Measurements from ENCODE around the gene E2F2.

E2F2 gene, protein sequence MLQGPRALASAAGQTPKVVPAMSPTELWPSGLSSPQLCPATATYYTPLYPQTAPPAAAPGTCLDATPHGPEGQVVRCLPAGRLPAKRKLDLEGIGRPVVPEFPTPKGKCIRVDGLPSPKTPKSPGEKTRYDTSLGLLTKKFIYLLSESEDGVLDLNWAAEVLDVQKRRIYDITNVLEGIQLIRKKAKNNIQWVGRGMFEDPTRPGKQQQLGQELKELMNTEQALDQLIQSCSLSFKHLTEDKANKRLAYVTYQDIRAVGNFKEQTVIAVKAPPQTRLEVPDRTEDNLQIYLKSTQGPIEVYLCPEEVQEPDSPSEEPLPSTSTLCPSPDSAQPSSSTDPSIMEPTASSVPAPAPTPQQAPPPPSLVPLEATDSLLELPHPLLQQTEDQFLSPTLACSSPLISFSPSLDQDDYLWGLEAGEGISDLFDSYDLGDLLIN

DNA sequence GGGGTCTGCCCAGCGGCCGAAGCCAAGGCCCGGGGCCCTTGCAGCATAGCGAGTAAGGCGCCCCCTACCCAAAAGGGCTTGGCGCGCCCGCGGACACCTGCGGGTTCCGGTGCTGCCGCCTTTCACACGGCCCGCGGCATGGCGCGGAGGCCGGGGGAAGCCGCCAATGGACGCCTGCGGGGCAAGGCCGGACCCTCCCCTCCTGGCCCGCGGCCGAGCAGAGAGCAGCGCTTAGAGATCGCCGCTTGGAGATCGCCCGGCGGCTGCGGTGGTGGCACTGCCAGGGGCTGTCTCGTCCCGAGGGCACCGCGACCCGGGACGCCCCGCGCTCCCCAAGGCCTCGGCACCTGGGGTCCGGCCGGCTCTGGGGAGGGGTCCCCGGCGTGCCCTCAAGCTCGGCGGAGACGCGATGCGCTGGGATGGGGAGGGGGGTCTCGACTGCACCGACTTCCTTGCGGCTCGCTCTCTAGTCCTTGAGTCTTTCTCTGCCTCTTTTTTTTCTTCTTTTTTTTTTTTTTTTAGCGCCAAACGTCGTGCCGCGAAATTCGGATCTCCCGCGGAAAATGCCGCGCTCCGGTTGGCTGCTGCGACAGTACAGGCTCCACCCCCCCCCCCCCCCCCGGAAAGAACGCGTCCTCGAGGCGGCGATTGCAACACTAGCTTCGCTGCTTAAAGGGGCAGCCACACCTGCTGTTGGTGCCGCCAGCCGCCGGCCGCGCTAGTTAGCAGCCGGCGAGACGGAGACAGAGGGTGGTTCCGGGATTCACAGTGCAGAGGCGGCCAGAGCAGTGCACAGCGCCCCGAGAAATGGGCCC is at the start of gene E2F2:
E2F2 (minus strand) TSS at position 487 of the 815 bp plus-strand sequence; CDS start at position 47, 440 bp downstream.
- peak; percentile 95 for DNase-seq (ENCODE audit: low spot score)

DNA sequence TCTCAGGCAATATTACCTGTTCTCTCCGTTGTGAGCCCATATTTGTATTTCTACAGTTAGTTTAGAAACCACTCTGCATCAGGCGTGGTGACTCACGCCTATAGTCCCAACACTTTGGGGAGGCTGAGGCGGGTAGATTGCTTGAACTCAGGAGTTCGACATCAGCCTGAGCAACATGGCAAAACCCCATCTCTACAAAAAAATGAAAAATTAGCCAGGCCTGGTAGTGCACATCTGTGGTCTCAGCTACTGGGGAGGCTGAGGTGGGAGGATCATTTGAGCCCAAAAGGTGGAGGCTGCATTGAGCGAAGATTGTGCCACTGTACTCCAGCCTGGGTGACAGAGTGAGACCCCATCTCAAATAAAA is 47.9 kb upstream of the E2F2 start:
- no peak for DNase-seq (ENCODE audit: low spot score)

DNA sequence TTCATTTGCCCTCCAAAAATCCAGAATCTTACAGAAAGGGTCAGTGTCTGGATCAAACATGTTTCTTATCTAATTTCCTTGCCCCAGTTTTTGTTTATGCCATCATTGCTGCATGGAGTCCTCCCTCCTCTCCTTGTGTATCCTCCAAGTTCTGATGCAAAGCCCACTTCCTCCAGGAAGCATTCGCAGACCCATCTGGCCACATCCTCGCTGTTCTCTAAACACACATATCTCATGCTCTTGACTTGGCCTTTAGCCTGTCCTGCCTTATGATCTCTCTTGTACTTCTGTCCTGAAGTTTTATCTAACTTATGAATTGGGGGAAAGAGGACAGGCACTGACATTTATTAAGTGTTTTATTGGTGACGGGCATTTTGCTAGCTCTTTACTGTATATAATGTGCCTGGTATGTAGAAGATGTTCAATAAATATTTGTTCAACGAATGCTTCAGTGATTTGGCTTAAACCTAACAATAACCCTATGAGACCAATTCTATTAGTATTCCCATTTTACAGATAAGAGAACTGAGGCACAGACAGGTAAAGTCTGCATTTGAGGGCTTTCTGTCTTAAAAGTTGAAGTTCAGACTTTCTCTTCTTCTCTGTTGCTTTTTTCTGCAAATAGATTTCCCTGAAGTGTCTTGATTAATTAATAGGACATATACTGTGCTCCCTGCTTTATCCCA is 47.4 kb upstream of the E2F2 start:
- no peak for DNase-seq (ENCODE audit: low spot score)

DNA sequence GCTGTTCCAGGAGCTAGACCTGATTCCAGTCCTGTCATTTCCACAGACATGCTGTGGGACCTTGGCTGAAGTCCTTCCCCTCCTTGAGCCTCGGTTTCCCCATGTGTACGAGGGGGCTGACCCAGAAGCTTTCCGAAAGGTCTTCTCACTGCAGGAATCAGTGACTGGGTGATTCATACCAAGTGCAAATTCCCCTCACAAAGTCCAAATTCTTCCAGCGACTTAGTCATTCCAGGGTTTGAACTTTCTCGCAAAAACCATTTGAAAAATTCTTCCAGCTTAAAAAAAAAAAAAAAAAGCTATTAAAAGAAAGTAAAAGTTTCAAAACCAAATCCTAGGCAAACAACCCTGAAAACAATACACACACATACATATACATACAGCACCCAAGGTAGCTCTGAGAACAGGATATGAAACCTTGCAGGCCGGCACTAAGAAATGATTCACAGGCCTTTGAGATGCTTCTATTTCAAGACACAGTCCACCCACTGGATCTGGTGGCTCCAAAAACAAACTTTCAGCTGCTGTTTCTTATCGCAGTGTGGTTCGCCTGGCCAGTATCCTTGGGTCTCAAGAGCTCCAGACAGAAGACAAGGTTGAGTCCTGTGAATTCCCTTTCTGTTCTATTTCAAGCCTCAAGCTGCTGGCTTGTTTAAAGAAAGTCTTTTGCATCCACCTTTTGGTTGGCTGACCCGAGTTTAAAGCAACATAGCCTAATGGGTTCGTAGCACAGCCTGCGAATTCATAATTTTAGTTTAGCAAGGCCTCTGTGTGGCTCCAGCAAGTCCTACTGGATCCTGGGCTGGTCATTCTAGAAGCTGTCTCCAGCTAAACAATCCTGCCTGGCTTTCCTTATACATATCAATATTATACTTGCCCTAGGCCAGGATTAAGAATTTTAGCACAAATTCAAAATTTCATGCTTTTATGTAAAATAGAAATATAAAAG is 46.3 kb upstream of the E2F2 start:
- peak; percentile 45 for DNase-seq (ENCODE audit: low spot score)

DNA sequence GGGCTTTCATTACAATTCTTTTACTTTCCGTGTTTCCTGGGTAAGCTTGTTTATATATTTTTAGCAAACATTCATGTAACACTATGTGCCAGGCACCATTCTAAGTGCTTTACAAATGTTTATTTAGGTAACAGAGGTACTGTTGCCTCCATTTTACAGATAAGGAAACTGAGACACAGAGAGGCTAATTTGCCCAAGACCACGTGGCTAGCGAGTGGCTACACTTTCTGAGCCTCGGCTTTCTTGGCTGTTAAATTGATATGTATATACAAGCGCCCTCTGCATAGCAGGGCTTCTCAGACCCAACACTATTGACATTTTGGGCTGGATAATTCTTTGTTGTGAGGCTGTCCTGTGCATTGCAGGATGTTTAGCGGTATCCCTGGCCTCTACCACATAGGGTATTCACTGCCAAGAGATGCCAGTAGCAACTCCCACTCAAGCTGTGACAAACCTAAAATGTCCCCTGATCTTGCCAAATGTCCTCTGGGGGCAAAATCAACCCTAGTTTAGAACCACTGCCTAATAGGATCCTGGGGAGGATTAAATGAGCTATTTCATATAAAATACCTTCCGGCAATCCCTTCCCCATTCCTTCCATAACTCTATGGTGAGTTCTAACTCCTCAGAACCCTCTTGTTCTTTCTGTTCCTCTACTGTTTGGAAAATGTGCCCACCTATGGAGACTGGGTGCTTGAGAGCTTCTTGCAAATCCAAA is 45.5 kb upstream of the E2F2 start:
- DNase-seq (ENCODE audit: low spot score), result no peak

DNA sequence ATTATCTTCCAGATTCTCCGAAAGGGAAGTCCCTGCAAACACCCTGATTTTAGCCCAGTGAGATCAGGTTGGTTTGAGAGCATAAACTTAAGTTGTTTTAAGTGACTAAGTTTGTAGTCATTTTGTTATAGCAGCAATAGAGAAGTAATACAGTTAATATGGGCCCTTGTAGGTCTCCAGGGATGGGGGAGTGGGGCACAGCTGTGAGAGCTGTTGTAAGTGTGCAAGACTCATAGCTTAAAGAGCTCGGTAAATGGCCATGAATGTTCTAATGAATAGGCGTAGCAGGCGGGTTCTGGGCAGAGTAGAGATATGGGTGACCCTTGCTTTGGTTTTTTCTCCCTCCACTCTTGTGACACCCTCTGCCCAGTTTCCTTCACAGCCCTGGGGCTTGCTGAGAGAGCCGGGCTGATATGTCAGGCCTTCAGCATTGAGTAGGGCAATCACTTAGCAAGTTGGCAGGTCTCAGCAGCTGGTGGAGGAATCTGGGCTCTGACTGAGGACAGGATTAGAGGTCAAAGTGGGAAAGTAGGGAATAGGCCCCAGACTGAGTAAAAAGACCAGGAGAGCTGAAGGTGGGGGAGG is 44.3 kb upstream of the E2F2 start:
- no peak for DNase-seq (ENCODE audit: low spot score)

DNA sequence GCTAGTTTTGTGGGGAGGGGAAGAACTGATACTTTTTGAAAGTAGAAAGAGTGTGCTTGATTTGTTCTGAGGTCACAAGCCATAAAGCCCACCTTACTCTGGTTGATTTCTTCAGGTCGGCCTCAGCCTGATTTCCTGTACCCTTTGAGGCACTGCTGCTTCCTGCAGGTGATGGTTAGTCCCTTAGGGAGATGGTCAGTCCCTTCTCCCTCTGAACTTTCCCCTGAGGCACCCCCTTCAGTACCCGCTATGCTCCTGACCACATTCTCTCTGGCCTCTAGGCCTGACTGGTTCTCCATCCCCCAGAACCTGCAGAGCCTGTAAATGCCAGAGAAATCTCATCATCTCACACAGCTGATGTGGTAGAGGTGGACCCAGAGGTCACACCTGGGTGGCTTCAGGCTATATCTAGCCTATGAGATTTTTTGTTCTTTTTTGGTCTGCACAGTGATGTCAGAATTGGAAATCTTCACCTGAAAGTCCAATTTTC is 43.3 kb upstream of the E2F2 start:
- no peak for DNase-seq (ENCODE audit: low spot score)

DNA sequence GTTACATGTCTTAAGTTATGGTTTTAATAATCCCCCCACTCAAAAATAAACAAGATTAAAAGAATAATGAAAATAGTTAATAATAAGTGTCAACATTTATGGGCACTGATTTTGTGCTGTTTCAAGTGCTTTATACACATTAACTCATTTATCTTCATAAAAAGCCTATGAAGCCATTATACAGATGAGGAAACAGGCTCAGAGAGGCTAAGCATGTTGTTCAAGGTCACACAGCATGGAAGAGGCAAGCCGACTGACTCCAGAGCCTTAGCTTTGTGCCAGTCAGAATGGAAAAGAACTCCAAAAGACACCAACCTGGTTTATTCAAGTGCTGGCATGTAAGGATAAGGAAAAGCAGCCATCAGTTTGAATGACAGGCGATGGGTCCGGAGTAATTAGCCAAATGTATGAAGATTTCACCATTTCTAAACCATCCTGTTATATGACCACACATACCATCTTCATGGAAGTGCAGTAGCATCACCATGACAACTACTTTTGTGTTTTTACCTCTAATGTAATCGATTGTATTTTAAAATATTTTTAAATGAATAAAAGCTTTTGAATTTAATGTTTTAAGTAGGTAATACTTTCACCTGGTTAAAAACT is 42.6 kb upstream of the E2F2 start:
- no peak for DNase-seq (ENCODE audit: low spot score)

DNA sequence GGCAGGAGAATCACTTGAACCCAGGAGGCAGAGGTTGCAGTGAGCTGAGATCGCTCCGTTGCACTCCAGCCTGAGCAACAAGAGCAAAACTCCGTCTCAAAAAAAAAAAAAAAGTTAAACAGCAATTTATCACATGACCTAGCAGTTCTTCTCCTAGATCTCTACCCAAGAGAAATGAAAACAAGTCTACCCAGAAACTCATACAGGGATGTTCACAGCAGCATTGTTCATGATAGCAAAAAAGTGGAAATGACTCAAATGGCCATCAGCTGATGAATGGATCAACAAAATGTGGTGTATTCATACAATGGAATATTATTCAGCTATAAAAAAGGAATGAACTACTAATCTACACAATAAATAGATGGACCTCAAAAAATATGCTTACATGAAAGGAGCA is 40.4 kb upstream of the E2F2 start:
- DNase-seq (ENCODE audit: low spot score), result no peak

DNA sequence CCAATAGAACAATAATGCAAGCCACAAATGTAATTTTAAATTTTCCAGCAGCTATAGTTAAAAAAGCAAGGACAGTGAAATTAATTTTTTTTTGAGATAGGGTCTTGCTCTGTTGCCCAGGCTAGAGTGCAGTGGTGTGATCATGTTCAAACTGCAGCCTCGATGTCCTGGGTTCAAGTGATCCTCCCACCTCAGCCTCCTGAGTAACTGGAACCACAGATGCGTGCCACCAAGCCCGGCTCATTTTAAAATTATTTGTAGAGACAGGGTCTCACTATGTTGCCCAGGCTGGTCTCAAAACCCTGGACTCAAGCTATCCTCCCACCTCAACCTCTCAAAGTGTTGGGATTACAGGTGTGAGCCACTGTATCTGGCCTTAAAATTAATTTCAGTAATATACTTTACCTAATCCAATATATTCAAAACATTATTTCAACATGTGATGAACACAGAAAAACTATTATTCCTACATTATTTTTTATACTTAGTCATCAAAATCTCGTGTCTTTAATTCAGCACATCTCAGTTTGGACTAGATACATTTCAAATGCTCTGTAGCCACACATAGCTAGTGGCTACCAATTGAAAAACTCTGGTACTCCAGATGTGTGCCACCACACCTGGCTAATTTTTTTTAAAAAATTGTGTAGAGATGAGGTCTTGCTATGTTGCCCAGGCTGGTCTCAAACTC is 39.1 kb upstream of the E2F2 start:
- no peak for DNase-seq (ENCODE audit: low spot score)

DNA sequence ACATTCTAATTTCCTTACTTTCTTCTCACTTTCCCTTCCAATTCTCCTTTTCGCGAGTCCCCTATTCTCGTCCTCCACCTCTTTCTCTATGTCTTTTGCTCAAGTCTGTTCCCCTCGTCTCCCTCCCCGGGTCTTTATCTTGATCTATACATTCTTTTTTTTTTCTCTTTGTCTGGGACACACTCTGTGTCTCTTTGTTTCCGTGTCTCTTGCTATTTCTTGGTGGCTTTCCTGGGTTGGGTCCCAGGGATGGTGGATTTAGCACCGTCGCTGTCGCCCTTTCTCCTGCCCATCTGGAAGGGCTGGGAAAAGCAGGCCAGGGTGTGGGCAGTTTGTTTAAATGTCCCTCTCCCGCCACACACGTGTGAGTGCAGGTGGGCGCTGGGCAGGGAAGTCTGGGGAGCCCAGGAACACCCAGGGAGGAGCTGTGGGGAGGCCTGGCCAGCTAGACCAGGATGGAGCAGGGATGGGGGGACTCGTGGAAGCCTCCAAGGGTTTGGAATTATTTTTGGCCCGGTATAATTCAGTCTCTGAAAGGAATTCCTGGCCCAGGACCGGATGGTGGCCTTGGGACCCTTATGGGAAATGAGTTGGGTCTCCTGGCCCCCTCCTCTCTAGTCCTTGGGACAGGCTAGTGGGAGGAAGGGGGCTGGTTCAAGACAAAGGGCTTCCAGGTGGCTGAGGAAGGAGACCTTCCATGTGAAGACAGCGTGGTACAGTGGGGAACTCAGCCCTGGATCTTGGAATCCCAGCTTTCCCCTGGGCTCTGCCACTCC is 37.8 kb upstream of the E2F2 start:
- DNase-seq (ENCODE audit: low spot score), result no peak

DNA sequence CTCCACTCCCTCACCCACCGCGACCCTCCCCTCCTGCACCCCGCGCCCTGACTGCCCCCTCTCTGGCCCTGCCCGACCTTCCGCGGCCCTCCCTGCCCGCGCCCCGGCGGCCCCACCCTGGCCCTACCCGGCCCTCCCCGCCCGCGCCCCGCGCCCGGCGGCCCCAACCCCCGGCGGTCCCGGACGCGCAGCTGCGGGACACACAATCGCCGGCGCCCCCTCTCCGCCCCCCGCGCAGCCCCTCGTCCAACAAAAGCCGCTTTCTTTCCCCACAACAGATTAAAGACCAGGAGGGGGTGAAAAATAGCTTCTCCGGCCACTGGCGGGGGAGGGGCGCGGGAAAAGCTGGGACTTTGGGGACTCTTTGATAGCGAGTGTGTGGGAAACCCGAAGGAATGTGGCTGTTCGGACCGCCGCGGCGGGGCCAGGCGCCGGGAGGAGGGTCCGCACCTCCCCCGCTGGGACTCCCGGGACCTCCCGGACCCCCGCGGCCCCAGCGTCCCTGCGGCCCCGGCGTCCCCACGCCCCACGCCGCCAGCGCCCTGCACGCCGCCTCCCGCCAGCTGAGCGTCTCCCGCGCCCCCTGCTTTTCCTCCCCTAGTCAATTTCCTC is 37.1 kb upstream of the E2F2 start:
- DNase-seq (ENCODE audit: low spot score), result no peak

DNA sequence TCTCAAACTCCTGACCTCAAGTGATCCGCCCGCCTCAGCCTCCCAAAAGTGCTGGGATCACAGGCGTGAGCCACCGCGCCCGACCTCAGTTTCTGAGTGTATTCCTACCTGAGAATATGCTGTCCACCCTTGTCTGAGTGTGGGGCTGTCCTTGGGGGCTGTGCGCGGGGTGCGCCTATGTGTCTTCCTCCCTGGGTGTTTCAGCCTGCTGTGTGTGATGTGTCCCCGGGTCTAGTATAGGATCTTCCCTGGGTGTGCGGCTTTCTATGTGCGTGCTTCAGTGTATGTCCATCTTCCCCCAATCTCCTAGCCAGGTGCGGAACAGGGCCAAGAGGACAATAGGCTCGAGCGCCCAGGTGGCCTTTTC is 36.6 kb upstream of the E2F2 start:
- no peak for DNase-seq (ENCODE audit: low spot score)

DNA sequence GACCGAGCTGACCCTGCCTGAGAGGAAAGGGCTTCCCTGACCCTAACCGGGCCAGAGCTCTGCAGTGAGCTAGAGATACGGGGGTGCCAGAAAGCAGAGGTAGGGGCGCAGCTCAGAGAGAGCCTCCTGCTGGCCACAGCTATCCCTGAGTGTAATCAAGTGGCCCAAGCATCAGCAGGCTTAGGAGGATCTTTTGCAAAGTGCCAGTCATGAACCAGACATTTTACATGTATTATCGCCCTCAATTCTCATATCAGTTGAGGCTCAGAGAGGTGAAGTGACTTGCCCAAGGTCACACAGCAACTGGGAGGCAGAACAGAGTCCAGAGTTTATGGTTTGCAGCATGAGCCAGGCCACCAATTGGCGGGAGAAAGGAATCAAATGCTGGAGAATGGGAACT is 35.3 kb upstream of the E2F2 start:
- no peak for DNase-seq (ENCODE audit: low spot score)

DNA sequence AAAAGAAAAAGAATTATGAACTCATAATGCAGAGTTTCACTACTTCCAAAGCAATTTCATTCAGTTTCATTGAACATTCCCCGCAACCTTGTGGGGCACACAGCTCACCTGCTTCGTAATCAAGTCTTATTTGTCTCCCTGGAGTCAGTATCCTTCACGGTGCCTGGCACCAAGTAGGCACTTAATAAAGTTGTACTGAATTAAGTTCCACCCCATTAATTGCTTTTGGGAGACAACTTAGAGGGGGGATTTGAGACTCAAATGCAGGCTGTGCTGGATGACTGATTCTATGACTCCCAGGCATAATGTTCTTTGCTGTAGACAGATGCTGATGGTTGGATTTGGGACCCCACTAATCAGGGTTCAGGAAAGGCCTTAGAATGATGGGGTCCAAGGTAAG is 34.7 kb upstream of the E2F2 start:
- DNase-seq (ENCODE audit: low spot score), result no peak

DNA sequence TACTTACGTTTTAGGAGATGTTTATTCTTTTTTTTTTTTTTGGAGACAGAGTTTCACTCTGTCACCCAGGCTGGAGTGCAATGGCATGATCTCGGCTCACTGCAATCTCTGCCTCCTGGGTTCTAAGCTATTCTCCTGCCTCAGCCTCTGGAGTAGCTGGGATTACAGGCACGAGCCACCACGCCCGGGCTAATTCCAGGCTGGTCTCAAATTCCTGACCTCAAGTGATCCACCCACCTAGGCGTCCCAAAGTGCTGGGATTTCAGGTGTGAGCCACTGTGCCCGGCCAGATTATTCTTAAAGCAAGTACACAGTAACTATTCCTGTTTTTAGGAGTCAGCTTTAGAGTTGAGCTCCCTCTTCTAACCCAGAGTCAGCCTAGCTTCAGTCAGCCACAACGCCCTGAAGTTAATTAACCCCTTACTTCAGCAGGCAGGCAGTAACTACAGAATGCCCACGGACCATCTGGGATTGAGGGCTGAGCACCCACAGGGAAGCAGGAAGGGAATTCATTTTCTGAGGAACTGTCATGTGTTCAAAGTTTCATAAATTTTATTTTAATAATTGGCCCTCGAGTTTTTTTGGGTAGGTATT is 33.6 kb upstream of the E2F2 start:
- DNase-seq (ENCODE audit: low spot score), result no peak

DNA sequence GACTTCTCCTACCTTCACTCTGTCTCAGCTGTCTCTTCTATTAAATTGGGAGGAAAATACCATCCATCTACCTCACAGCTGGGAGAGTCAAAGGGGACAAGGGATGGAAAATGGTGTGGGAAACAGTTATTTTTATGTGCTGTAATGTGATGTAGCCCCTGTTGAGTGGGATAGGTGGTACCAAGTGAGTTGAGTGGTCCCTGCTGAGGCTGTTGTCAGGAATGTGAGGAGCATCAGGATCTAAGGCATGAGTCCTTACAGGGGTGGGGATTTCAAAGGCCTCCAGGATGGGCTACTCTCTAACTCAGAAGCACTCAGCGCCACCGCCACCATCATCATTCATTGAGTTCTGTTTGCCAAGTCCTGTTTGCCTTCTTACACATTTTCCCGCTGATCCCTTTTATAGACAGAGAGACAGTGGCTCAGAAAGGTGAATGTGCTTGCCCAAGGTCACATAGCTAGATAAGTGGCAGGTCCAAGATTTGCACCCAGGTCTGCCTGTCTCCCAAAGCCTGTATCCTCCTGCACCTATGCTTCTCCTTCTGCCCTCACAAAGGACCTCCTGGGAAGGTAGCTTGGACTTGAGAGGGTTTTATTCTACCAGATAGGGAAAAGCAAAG is 32.8 kb upstream of the E2F2 start:
- no peak for DNase-seq (ENCODE audit: low spot score)
